Measurements from ENCODE around the gene FAM89A. TPM values are rescaled to one million over a fixed set of nuclear protein-coding genes. Genes with fewer than 3 reads are reported as not detected.

Gene FAM89A
- total RNA-seq, 4 donors from 2014 or later: 10.3 to 20.5 (median 16.1) TPM

- no peaks in the 10 kb centered on the region for H3K4me1 ChIP-seq
- no peak for TF ChIP-seq CTCF (IDR thresholded peaks at IDR 0.05)
- TF ChIP-seq POLR2A (IDR thresholded peaks at IDR 0.05): no peak
- DNase-seq: no peak
- H3K36me3 ChIP-seq: no peaks in the 10 kb centered on the region
- H3K27me3 ChIP-seq: no peaks in the 10 kb centered on the region
- H3K4me3 ChIP-seq: no peak overlapping the region
- H3K27ac ChIP-seq: no peak overlapping the region
- no peaks in the 10 kb centered on the region for H3K9me3 ChIP-seq
- intact Hi-C loops (cut with DNase I; ENCODE audit: low total_unique reads): no loop called here
These were observed 24.4 kb upstream of the FAM89A start for GRCh38 chr1:231064418-231064817.

GRCh38 chr1:231063331-231063730, 23.3 kb upstream of the FAM89A start:
- DNase-seq: no peak
- no peak for TF ChIP-seq POLR2A (IDR thresholded peaks at IDR 0.05)
- TF ChIP-seq CTCF (IDR thresholded peaks at IDR 0.05): no peak
- H3K4me1 ChIP-seq: no peaks in the 10 kb centered on the region
- no peaks in the 10 kb centered on the region for H3K36me3 ChIP-seq
- intact Hi-C loops (cut with DNase I; ENCODE audit: low total_unique reads): no loop called here
- H3K4me3 ChIP-seq: no peak overlapping the region
- no peak overlapping the region for H3K27ac ChIP-seq
- no peaks in the 10 kb centered on the region for H3K9me3 ChIP-seq
- H3K27me3 ChIP-seq: no peaks in the 10 kb centered on the region

- Histone ChIP-seq H3K27ac (no peak overlapping the region), H3K9me3 (no peaks in the 10 kb centered on the region), H3K4me3 (no peak overlapping the region), H3K27me3 (no peaks in the 10 kb centered on the region), H3K4me1 (no peaks in the 10 kb centered on the region), H3K36me3 (no peaks in the 10 kb centered on the region)
- DNase-seq: no peak
- intact Hi-C loops (cut with DNase I; ENCODE audit: low total_unique reads): no loop called here
- TF ChIP-seq POLR2A (IDR thresholded peaks at IDR 0.05): no peak
These were observed 22.6 kb upstream of the FAM89A start for GRCh38 chr1:231062500-231063270.

- Histone ChIP-seq H3K36me3 (no peaks in the 10 kb centered on the region), H3K4me3 (no peak overlapping the region), H3K9me3 (no peaks in the 10 kb centered on the region), H3K27me3 (no peaks in the 10 kb centered on the region), H3K4me1 (no peaks in the 10 kb centered on the region), H3K27ac (no peak overlapping the region)
- TF ChIP-seq POLR2A (IDR thresholded peaks at IDR 0.05): no peak
- DNase-seq: no peak
- intact Hi-C loops (cut with DNase I; ENCODE audit: low total_unique reads): no loop called here
These were observed 19.6 kb upstream of the FAM89A start for GRCh38 chr1:231059566-231060193.

- Histone ChIP-seq H3K4me1 (no peaks in the 10 kb centered on the region), H3K4me3 (no peak overlapping the region)
- intact Hi-C loops (cut with DNase I; ENCODE audit: low total_unique reads): no loop called here
These were observed 18.5 kb upstream of the FAM89A start for GRCh38 chr1:231058416-231059109.

More at GRCh38 chr1:231058416-231059109, 18.5 kb upstream of the FAM89A start:
- Histone ChIP-seq H3K27ac (no peak overlapping the region), H3K27me3 (no peaks in the 10 kb centered on the region), H3K36me3 (no peaks in the 10 kb centered on the region), H3K9me3 (no peaks in the 10 kb centered on the region)
- no peak for DNase-seq
- TF ChIP-seq CTCF (IDR thresholded peaks at IDR 0.05) (no peak), POLR2A (IDR thresholded peaks at IDR 0.05) (no peak)
